Amniotic stem cell (primary cell): ENCODE data around the gene NELFB.

ENCODE experiments used
- DNase-seq: peaks from one replicate; lab custom pipeline; 2025; lab: John Stamatoyannopoulos, UW

Gene NELFB

DNA sequence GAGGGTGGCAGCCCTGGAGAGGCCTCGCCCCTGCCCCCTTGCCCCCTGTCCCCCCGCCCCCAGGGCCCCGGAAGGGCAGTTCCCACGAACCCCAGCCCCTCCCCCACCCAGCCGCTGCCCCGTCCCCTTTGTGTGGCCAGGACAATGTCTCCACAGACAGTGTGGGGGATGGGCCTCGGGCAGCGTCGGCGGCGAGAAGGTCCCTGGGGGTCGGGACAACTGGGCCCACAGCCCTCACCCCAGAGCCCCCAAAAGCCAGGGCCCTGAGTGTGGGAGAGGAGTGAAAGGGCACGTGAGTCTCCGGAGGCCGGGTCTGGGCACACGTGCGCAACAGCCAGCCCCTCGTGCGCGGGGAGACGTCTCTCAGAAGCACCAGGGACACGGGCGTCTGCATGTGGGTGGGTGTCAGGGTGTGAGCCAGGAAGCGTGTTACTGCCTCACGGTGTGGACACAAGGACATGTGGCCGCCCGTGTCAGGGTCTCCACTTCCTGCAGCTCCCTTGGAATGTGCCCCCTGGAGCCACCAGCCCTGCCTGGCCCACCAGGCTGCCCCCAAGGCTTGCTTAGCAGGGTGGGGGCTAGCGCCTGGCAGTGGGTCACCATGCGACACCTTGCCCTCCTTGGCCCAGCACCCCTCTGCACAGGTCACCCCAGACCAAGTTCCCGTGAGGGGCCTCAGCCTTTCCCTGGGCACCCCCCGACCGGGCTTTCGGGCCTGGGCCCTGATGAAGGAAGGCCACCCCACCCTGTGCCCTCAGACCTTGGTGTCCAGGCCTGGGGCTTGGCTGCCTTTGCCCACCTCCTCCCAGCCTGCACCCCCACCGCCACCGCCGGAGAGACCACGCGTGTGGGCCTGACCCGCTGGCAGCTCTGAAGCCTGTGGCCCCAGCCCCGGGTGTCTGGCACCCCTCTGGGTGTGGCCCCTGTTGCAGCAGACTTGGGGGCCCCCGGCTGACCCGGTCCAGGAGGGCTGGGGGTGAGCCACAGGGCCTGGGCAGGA is 59.7 kb downstream of the NELFB start:
- DNase-seq, result no peak

DNA sequence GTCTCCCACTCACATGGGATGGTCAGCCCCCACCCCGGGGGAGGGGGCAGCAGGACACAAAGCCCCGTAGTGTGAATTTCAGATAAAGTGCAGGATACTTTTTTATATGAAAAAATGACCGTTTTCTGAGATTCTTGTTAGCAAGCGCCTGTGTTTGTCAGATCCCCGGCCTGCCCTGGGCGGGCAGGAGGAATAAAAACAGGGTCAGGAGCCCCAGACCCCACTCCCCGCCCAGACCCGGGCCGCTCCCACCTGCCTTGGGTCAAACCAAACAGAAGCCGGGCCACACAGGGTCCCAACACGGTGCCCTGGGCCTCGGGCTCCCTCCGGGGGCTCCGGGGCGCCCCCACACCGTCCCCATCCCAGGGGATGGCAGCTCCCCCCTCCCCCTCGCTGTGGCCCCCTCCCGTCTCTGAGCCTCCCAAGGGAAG is 60.5 kb downstream of the NELFB start:
- no peak for DNase-seq

DNA sequence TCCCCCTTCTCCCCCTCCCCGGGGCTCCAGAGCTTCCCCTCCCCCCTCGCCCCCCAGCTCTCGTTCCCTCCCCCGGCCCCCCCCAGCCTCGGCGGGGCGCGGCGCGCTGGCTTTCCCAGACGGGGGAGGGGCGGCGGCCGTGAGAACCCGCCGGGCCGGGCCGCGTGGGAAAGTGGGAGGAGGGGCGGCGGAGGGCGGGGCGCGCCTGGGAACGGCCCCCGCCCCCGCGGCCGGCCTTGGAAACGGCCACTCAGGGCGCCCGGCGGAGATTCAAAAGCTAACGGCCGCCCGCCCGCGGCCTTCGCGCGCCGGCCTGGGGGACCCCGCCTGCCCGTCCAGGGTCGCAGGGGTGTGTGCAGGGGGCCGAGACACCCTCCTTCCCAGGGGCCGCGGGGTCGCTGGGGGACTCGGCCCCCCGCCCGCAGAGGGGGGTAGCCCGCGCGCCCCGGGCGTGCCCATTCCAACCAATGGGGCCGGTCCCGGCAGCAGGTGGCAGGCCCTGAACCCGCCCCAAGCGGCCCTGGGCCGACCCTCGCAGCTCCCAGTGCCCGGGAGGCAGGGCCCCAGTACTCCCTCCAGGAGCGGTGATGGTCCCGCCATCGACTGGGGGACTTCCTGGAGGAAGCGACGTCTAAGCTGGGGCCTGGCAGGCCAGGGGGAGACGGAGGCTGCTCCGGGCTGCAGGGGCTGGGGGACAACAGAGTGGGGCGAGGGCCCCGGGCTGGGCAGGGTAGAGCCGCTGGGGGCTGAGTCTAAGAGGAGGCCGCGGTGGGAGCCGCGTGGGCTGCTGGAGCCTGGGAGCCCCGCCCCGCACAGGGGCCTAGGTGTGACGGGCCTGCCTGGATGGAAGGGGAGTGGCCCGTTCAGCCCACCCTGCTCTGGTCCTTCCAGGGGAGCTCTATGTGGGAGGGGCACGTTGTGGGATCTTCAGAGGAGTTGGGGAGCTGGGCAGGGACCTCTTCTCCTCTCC is 61.2 kb downstream of the NELFB start:
- DNase-seq, result no peak

DNA sequence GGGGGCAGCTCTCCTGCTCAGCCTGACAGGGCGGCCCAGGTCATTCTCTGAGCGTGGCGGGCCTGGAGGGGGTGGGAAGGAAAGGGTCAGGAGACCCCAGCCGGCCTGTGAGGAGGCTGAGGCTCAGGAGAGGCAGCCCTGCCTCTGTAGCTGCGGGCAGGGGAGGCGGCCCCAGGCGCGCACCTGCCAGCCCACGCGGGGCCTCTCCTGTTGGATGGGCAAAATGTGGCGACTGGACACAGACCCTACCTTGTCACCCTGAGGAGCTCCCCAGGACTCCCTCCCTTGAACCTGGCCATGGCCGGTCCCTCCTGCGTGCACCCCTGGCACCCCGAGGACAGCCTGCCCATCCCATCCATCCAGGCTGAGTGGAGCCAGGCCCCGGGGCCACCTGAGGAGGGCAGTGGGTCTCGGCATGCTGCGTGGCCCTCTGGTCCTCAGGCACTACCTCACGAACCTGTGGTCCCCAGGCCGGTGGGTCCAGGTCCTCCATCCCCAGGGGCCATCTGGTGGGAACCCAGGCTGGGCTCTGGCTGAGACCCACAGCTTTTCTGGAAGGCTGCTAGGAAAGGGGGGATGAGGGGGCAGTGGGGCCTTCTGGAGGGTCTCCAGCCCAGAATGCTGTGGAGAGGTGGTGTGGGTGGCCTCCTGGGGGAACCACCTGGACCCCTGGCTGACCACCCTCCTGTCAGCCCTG is 62.0 kb downstream of the NELFB start:
- DNase-seq, result no peak

DNA sequence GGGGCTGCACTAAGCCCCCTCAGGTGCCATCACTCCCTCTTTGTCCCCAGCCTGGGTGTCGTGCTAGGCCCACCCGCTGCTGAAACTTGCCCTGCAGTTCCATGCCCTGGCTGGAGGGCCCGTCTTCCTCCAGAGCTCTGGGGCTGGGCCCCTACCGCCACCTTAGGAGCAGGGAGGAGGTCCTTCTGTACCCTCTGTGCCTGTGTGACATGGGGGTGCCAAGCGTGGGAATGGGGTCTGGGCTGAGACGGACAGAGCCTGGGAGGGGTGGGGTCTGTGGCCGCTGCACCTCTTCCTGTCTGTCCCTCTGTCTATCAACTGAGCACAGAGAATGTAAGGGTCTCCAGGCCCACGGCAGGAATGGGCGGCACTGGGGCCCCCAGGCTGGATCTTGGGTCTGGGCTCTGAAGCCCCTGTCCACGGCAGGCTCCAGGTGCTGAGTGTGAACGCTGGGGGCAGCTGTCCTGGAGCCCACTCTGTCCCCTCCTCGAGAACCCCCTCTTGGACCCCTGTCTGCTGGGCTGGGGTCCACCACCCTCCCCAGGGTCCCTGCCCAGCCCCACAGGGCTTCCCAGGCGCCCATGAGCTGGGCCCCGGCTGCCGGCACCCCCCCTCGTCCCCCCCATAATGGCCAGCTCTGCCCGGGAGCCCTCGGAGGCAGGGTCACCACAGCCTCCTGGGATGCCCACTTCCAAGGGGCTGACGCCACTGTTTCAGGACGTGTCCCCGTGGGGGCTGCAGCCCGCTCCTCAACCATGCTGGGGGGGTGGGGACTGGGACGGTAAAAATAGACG is 62.8 kb downstream of the NELFB start:
- DNase-seq, result no peak

DNA sequence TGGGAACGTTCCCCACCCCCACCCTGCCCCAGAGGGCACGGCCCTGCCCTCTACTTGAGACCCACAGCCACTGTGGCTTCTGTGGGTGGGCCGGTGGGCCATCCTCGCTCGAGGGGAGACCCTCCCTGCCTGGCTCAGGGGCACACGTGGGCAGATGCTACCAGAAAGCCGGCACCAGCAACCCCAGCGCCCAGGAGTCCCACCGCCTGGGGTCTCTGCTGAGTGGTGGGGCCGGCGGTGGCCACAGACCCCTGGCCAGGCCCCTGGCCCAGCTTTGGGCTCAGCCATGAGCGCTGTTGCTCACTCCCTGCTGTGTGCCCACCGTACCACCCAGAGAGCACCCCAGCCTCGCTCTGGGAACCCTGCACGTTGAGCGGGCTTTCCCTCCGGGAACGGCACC is 63.5 kb downstream of the NELFB start:
- no peak for DNase-seq

DNA sequence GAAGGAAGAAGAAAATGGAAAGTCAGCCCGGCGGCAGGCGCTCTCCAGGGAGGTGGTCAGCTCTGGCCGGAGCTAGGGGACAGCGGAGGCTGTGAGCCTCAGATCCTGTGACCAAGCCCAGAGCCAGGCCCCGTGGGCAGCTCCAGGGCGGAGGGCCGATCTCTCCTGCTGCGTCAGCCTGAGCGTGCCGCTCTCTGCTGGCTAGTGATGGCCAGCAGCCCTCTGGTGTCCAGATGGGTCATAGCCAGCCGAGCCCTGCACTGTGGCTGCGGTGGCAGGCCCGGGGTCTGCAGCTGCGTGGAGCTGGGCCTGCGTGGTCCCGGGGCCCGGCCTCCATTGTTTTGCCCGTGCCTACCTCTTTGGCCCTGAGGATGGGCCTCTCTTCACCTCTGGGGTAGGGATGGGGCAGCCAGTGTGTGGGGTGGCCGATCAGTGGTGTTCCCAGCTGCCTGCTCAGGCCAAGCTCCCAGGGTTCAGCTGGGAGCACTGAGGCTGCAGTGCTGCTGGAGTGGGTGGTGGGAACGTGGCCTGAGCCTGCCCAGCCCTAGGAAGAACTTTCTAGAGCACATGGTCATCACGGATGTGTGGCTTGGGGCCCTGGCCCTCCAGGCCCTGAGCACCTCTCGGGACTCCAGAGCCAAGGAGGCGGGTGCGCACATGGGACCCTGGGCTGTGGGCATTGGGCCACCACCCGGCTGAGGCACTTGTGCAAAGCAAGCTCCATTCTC is 64.0 kb downstream of the NELFB start:
- DNase-seq, result no peak

DNA sequence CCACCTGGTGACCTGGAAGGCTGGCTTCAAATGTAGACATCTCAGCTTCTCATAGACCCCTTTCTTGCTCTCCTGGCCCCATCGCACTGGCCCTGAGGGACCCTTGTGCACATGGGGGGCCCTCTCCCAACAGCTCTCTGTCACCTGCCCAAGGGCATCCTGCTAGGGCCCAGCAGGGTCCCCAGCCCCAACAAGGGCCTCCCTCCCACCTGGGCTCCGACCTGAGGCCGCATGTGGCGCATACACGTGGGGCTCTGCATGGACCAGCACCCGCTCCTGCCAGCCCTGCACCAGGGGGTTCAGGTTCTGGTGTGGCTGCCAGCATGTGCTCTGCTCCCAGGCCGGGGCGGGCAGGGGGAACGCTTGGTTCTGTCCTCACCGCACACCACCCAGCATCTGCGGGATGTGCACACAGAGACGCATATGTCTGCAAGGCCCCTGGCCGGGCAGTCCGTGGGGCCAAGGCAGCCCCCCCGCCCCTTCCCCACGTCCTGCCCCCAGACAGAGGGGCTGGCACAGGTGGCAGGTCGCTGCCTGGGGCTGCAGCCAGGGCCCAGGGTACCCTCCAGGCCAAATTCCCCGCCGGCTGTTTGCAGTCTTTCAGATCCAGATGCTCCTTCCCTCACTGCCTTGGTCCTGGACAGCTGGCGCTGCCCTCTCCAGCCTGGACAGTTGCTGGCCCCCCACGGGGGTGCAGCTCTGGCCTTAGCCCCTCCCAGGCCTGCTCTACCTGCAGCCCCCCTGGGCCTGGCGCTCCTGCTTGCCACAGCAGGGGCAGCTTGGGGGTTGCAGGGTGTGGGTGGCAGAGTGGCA is 64.8 kb downstream of the NELFB start:
- DNase-seq, result no peak

DNA sequence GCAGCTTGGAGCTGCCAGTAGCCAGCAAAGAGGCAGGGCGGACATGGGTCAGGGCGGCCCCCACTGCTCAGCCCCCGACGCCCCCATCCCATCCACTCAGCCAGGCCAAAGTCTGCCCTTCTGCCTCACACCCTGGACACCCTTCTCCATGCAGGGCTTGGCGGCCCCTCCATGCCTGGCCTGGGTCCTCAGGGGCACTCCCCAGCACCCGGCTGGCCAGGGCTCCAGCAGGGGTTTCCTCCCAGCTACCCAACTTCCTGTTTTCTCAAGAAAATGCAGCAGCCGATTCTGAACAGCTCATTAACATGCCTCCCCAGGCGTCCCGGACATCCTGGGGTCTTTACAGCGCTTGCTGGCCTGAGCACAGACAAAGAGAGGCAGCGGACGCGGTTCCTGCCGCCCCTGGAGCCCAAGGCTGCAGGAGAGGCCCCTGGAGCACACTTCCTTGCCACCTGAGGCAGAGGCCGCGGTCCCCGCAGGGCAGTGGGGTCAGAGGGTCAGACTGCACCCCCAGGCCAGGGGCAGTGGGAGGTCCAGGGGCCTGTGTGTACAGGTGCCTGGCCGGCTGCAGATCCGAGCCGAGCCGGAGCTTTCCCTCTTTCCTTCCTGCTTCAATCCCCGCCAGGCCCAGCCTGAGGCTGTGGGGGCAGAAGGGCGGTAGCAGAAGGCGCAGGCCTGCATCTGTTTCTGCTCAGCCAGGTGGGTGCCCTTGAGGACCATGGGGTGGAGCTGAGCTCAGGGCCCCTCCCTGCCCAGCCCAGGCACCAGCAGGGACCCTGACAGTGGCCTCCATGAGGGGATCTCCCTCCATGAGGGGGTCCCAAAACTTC is 65.6 kb downstream of the NELFB start:
- DNase-seq, result no peak

DNA sequence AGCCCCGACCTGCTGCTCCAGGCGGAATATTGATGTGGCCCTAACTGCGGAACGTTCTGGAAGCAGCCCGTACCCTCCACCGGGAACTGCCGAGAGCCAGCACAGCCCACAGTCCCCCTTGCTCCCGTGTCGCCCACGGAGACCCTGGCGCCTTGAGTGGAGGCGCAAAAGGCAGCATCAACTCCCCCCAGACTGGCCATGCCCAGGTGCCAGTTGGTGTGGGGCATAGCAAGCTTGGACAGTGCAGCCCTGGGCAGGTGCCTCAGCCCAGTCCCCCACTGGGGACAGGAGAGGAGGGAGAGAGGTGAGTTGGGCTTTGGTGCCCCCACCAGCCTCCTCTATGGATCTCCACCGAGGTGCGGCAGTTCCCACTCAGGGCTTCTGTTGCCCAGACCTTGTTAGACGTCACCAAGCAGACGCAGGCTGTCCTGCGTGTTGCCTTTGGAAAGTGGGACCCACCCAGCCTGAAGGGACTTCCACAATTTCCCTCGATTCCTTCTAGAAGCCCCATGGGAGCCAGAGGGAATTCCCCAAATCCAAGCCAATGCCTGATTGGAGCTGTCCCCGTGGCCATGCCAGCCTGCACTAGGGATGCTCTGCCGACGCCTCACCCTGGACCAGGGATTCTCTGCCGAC is 66.7 kb downstream of the NELFB start:
- no peak for DNase-seq
